ENCODE measurements around the gene BCR. TPM values are rescaled to one million over a fixed set of nuclear protein-coding genes. Genes with fewer than 3 reads are reported as not detected.

Gene BCR
- total RNA-seq, 2 experiments from 2014 or later: 30.4 to 32.0 TPM

GRCh38 chr22:23273445-23274145, 93.3 kb downstream of the BCR start:
- intact Hi-C loops (cut with micrococcal nuclease): no loop called here
- ATAC-seq (no peak), DNase-seq (no peak)
- Mint-ChIP-seq H3K4me3 (no peak overlapping the region), H3K9me3 (no peaks in the 10 kb centered on the region), H3K4me1 (ENCODE audit: low read depth) (peaks cover 3% of the 10 kb centered on the region), H3K36me3 (ENCODE audit: low read depth) (peaks cover 4% of the 10 kb centered on the region), H3K27ac (no peak overlapping the region), H3K27me3 (no peaks in the 10 kb centered on the region)
- TF ChIP-seq CTCF (IDR thresholded peaks at IDR 0.05): no peak
- CTCF ChIA-PET: no interaction called here
- POLR2A ChIA-PET: no interaction called here

- Mint-ChIP-seq H3K27me3 (no peaks in the 10 kb centered on the region), H3K4me1 (ENCODE audit: low read depth) (peaks cover 8% of the 10 kb centered on the region), H3K36me3 (ENCODE audit: low read depth) (peaks cover 2% of the 10 kb centered on the region), H3K27ac (no peak overlapping the region), H3K4me3 (no peak overlapping the region), H3K9me3 (no peaks in the 10 kb centered on the region)
- CTCF ChIA-PET: no interaction called here
- ATAC-seq: no peak
- no peak for TF ChIP-seq CTCF (IDR thresholded peaks at IDR 0.05)
- POLR2A ChIA-PET: interaction anchor here (0.7 kb wide), 1 partner anchor 92 kb away, joined by 4 read pairs; no protein-coding TSS in a partner anchor
- intact Hi-C loops (cut with micrococcal nuclease): no loop called here
- no peak for DNase-seq
These were observed 93.8 kb downstream of the BCR start for GRCh38 chr22:23274146-23274526.

GRCh38 chr22:23274891-23275694, 94.8 kb downstream of the BCR start:
- Mint-ChIP-seq H3K27me3 (no peaks in the 10 kb centered on the region), H3K4me3 (no peak overlapping the region), H3K4me1 (ENCODE audit: low read depth) (peaks cover 16% of the 10 kb centered on the region), H3K9me3 (no peaks in the 10 kb centered on the region), H3K27ac (no peak overlapping the region), H3K36me3 (ENCODE audit: low read depth) (peaks cover 2% of the 10 kb centered on the region)
- ChIA-PET CTCF (no interaction called here), POLR2A (interaction anchor here (0.7 kb wide), 1 partner anchor 93 kb away, joined by 4 read pairs; no protein-coding TSS in a partner anchor)
- intact Hi-C loops (cut with micrococcal nuclease): no loop called here
- ATAC-seq (no peak), DNase-seq (no peak)
- no peak for TF ChIP-seq CTCF (IDR thresholded peaks at IDR 0.05)

DNA sequence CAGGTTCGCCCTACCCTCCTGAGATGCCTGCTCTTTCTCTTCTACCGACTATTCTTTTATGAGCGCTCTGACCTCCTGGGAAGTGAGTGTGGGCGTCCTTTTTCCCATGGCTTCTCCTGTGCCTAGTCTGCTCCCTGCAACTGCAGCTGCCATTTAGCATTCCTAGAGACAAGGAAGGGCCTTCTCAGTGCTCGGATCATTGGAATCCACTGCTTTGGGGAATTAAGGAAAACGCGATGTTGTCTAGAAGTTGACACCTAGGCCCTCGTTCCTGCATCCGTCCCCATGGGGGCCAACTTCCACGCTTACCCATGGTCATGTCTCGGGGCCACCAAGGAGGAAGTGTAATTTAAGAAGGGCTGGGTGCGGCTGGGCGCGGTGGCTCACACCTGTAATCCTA, 95.4 kb downstream of the BCR start:
- ChIA-PET POLR2A (no interaction called here), CTCF (interaction anchor here (1.2 kb wide), 1 partner anchor 14 kb away, joined by 4 read pairs; no protein-coding TSS in a partner anchor)
- Mint-ChIP-seq H3K4me3 (no peak overlapping the region), H3K27ac (no peak overlapping the region), H3K36me3 (ENCODE audit: low read depth) (peaks cover 2% of the 10 kb centered on the region), H3K27me3 (no peaks in the 10 kb centered on the region), H3K4me1 (ENCODE audit: low read depth) (peaks cover 23% of the 10 kb centered on the region), H3K9me3 (no peaks in the 10 kb centered on the region)
- TF ChIP-seq CTCF (IDR thresholded peaks at IDR 0.05): no peak
- no peak for DNase-seq
- ATAC-seq: no peak
- intact Hi-C loops (cut with micrococcal nuclease): no loop called here

Measured in activated CD8-positive, alpha-beta T cell treated with anti-CD3 and anti-CD28 coated beads for 36 hours (primary cell).